ENCODE results near the gene CLSTN2.

CLSTN2 gene

DNA sequence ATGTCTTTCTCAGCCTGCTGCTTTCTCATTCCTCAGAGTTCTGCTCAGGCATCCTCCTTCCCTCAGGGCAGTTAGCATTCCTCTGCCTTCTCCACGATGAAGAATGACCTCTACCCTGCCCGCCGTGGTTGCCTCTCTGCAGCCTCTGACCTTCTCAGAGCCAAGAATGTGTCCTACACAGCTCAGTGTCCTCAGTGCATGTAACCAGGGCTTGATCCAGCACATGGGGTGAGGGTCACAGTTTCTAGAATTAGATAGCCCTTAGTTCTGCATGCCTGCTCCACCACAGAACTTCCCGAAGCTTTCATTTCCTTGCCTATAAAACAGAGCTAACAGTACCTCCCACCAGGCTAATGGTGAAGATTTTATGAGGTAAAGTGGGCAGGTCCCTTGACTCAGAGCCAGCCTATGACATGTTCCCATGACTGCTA, 182.1 kb downstream of the CLSTN2 start:
- TF ChIP-seq CTCF (IDR thresholded peaks at IDR 0.05; ENCODE audit: control insufficient read depth, insufficient read depth, low read depth, low read length, missing control alignments) = no peak
- no peak overlapping the region for H3K4me3 ChIP-seq (ENCODE audit: control insufficient read depth, low read depth, low read length)
- DNase-seq (ENCODE audit: low read depth) = no peak

- no peak for TF ChIP-seq CTCF (IDR thresholded peaks at IDR 0.05; ENCODE audit: control insufficient read depth, insufficient read depth, low read depth, low read length, missing control alignments)
- no peak for DNase-seq (ENCODE audit: low read depth)
- no peak overlapping the region for H3K4me3 ChIP-seq (ENCODE audit: control insufficient read depth, low read depth, low read length)
Measured at GRCh38 chr3:140122183-140122582, 187.2 kb downstream of the CLSTN2 start.

DNA sequence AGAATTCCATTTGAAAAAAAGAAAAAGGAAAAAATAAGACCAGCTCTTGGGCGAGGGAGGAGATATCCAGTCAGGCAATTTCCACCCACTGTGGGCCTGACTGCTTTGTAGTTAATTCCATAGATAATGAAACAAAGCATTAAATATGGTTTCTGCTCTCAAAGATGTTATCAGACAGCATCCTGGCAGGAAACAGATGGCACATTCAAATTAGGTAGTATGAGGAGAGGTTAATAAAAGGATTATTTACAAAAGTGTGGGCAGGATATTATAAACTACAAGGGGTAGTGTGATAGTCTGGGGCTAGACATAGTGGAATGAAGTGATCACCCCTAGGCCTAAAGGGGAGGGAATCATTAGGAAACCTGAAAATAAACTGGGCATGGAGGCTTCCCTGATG, 193.2 kb downstream of the CLSTN2 start:
- no peak for DNase-seq (ENCODE audit: low read depth)
- H3K4me3 ChIP-seq (ENCODE audit: control insufficient read depth, low read depth, low read length) = no peak overlapping the region
- TF ChIP-seq CTCF (IDR thresholded peaks at IDR 0.05; ENCODE audit: control insufficient read depth, insufficient read depth, low read depth, low read length, missing control alignments) = no peak

DNA sequence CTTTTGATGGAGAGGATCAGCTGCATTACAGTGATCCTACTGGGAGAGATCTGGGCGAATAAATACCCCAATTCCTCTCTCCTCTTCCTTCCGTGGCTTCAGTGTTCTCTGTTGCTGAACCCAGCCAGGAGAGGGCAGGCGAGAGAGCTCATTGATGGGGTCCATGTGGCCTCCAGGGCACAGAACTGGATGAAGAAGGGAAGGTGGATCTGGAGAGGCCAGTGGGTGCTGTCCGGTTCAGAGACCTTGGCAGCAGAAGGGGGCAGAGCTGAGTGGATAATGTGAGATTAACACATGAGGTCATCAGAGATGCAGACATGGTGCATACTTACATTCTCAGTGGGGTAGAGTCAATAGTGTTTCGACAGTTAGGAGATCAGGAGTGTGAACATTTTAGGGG, 193.6 kb downstream of the CLSTN2 start:
- peak; percentile 72 for TF ChIP-seq CTCF (IDR thresholded peaks at IDR 0.05; ENCODE audit: control insufficient read depth, insufficient read depth, low read depth, low read length, missing control alignments)
- DNase-seq (ENCODE audit: low read depth) = no peak
- H3K4me3 ChIP-seq (ENCODE audit: control insufficient read depth, low read depth, low read length) = no peak overlapping the region

DNA sequence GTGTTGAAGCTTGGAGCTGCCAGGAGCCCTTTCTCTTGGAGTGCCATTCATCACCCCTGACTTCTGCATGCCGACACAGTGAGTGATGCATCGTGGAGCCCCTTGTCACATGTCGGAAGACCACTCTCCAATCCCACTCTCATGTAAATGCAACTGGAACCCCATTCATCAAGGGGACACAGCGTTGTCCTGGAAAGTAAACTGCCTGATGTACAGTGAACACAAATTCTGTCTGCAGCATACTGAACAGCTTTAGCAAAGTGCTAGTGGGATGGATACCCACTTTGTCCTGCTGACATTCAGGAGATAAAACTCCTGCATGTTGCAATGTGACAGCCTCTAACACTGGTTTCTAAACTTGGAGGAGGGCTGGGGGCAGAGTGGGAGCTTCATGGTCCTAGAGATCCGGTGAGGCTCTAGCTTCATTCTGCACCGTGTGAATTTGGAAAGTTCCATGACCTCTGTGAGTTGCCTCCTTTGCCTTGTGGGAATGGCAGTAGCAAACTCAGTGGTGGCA, 194.8 kb downstream of the CLSTN2 start:
- TF ChIP-seq CTCF (IDR thresholded peaks at IDR 0.05; ENCODE audit: control insufficient read depth, insufficient read depth, low read depth, low read length, missing control alignments) = no peak
- no peak overlapping the region for H3K4me3 ChIP-seq (ENCODE audit: control insufficient read depth, low read depth, low read length)
- DNase-seq (ENCODE audit: low read depth) = no peak

DNA sequence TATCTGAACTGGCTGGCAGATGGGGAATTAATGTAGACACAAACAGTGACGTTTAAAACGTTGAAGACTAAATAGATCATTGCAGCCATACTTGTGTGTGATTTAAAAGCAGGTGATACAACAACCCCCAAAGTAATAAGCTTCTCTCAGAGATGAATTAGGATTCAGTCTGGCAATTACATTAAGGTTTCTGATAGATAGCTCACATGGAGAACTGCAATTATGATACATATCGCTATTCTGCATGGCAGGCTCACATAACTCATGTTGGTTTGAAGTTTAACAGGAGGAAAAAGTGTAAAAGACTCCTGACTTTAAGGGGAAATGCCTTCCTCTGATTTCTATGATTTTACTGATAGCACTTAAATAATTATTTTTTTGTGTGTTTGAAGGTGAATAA, 196.9 kb downstream of the CLSTN2 start:
- H3K4me3 ChIP-seq (ENCODE audit: control insufficient read depth, low read depth, low read length) = no peak overlapping the region
- no peak for TF ChIP-seq CTCF (IDR thresholded peaks at IDR 0.05; ENCODE audit: control insufficient read depth, insufficient read depth, low read depth, low read length, missing control alignments)
- no peak for DNase-seq (ENCODE audit: low read depth)

Measured in AG09309 (cell line).